Neural cell (in vitro differentiated cells): ENCODE data around the gene COL24A1.

Experiments used
- CTCF ChIP-seq: fragments of 450-650 bp; IDR thresholded peaks from 2 replicates; pipeline ENCODE4 v1.5.1; 2014; ENCODE audit warnings: antibody characterized with exemption, mild to moderate bottlenecking, moderate library complexity; ENCODE audit not compliant: poor library complexity, severe bottlenecking
- EP300 ChIP-seq: fragments of 450-650 bp; conservative IDR thresholded peaks from 2 replicates; pipeline ENCODE4 v1.6.1; 2014; ENCODE audit warnings: antibody characterized with exemption, mild to moderate bottlenecking, moderate library complexity; ENCODE audit not compliant: poor library complexity, severe bottlenecking
- EZH2 ChIP-seq: fragments of 200-600, 300-800 bp; shearing (Covaris generic), sonication (generic); IDR thresholded peaks from 2 replicates; pipeline ENCODE4 v1.6.1; 2014; ENCODE audit warnings: antibody characterized with exemption, low read length, borderline replicate concordance, mild to moderate bottlenecking; ENCODE audit not compliant: insufficient read depth, poor library complexity, severe bottlenecking
- MXI1 ChIP-seq: fragments of 450-650 bp; conservative IDR thresholded peaks from 2 replicates; pipeline ENCODE4 v1.6.1; 2014; ENCODE audit warnings: antibody characterized with exemption, mild to moderate bottlenecking; ENCODE audit not compliant: poor library complexity, severe bottlenecking
- POLR2AphosphoS5 ChIP-seq: IDR thresholded peaks from 2 replicates; pipeline ENCODE4 v1.6.1; 2012
- RAD21 ChIP-seq: fragments of 450-650 bp; conservative IDR thresholded peaks from 2 replicates; pipeline ENCODE4 v1.6.1; 2014; ENCODE audit warnings: antibody characterized with exemption, mild to moderate bottlenecking, moderate library complexity
- SMC3 ChIP-seq: fragments of 450-650 bp; conservative IDR thresholded peaks from 2 replicates; pipeline ENCODE4 v1.6.1; 2014; ENCODE audit warnings: antibody characterized with exemption, mild to moderate bottlenecking, moderate library complexity; ENCODE audit not compliant: poor library complexity
- TAF1 ChIP-seq: IDR thresholded peaks from 2 replicates; pipeline ENCODE4 v1.6.1; 2012; ENCODE audit warnings: low read depth

GRCh38 chr1:86156566-86157455 is at the start of gene COL24A1:
- no peak for TF ChIP-seq EZH2
- TF ChIP-seq CTCF, result no peak
- TF ChIP-seq EP300, result no peak
- no peak for TF ChIP-seq RAD21
- no peak for TF ChIP-seq TAF1
- TF ChIP-seq POLR2AphosphoS5, result no peak
- no peak for TF ChIP-seq MXI1
- TF ChIP-seq SMC3, result no peak
